Spinal cord (tissue), 10 donors: ENCODE data around the gene RNASEH2A. TPM values are rescaled to one million over a fixed set of nuclear protein-coding genes. Genes with fewer than 3 reads are reported as not detected.

Experiments
- DNase-seq, 6 donors: peaks; one replicate each; pipeline versions ENCODE4 v3.0.0 to v3.0.0-alpha.2; 2013 to 2015; ENCODE audit warnings: low spot score in 6 of 6, low read depth in 4 of 6
- H3K27ac ChIP-seq: one replicate; pipeline ENCODE4 v1.5.1; 2013; ENCODE audit warnings: low read depth, low read length, control low read depth
- H3K27me3 ChIP-seq: one replicate; pipeline ENCODE4 v1.6.1; 2013; ENCODE audit warnings: low read length; ENCODE audit not compliant: control insufficient read depth, insufficient read depth
- H3K36me3 ChIP-seq: one replicate; pipeline ENCODE4 v1.6.1; 2013; ENCODE audit warnings: low read length; ENCODE audit not compliant: control insufficient read depth, insufficient read depth
- H3K4me1 ChIP-seq: one replicate; pipeline ENCODE4 v1.6.1; 2013; ENCODE audit warnings: low read length; ENCODE audit not compliant: control insufficient read depth, insufficient read depth
- H3K4me3 ChIP-seq: one replicate; pipeline ENCODE4 v1.5.1; 2013; ENCODE audit warnings: low read depth, low read length, control low read depth
- H3K9me3 ChIP-seq: one replicate; pipeline ENCODE4 v1.6.1; 2013; ENCODE audit warnings: low read length; ENCODE audit not compliant: control insufficient read depth, insufficient read depth
- WGBS: methylation state at CpG from one replicate; pipeline ENCODE4 v1.1.5; 2013; ENCODE audit warnings: missing lambda C conversion rate; ENCODE audit not compliant: insufficient coverage; 5-methylcytosine and 5-hydroxymethylcytosine counted together
- polyA plus RNA-seq, 2 donors: library from polyadenylated mRNA; unstranded; fragments of 120-200 nt; gene quantifications; one replicate each; pipeline ENCODE4 v1.2.1, GENCODE V29; 2013; ENCODE audit not compliant: insufficient read length in 2 of 2
- total RNA-seq, 2 donors: library from RNA; depleted of rRNA in 1 of 2; stranded (reverse); fragments of 120-200 nt in 1 of 2; fragments of >200 nt in 1 of 2; gene quantifications; one replicate each; pipeline versions ENCODE4 v1.2.3 to v1.2.4, GENCODE V29; 2013 to 2014
- donor health status: healthy.

Gene RNASEH2A
- total and polyA plus RNA-seq, 4 donors, result 11.3 to 32.0 (median 23.0) TPM

- 3% methylated on average over 12 of the region's 12 CpGs for WGBS
- Histone ChIP-seq H3K4me1 (peaks cover 73% of the 10 kb centered on the region), H3K36me3 (no peaks in the 10 kb centered on the region), H3K9me3 (no peaks in the 10 kb centered on the region), H3K4me3 (peak overlapping the region; percentile 62), H3K27me3 (no peaks in the 10 kb centered on the region), H3K27ac (peak overlapping the region; percentile 92)
- DNase-seq, result no peak
These were observed 24.3 kb upstream of the RNASEH2A start for GRCh38 chr19:12782174-12782423.

DNA sequence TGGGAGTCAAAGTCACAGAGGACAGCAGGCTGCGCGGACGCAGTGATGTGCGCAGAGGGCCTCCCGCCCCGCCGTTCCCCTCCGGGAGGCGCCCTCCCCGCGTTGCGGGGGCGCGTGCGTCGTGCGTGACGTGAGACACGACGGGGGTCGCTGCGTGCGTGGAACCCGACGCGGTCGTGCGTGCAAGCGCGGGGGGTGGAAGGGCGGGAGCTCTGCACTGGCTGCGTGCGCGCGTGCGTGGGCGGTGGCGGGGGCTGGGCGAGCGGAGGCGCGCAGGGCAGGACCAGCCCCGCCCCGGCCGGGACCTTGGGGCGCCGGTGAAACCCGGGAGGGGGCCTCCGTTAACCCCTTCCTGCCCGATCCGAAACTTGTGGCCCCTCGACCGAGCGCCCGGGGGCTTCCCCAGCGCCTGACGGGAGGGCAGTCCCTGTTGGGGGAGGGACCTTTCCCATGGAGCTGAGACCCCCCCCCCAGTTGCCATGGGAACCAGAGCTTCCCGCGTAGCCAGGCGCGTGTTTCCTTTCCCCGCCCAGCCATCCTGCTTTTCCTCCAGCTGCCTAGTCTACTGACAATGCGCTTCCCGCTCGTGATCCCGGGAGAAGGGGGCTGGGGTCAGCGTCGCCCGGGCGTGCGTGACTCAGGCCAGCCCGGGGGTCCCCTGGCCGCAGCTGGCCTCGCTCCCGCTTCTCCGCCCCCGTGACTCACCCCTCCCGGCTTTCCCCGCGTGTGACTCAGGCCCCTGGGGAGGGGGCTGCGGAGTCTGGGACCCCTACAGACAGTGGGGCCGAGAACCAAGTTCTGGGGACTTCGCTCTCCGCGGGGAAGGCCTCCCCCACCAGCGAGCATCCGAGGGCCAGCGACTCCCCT, 23.7 kb upstream of the RNASEH2A start:
- peak overlapping the region; percentile 62 for H3K4me3 ChIP-seq
- peak in 3 of 6 donors; percentile 78 to 96 (median 95) for DNase-seq
- peak overlapping the region; percentile 92 for H3K27ac ChIP-seq
- WGBS, result 0% methylated on average over 82 of the region's 88 CpGs
- H3K36me3 ChIP-seq, result no peaks in the 10 kb centered on the region
- no peaks in the 10 kb centered on the region for H3K9me3 ChIP-seq
- H3K27me3 ChIP-seq, result no peaks in the 10 kb centered on the region
- peaks cover 68% of the 10 kb centered on the region for H3K4me1 ChIP-seq

GRCh38 chr19:12783291-12783848, 23.0 kb upstream of the RNASEH2A start:
- H3K27ac ChIP-seq, result peak overlapping the region; percentile 92
- no peaks in the 10 kb centered on the region for H3K9me3 ChIP-seq
- peak overlapping the region; percentile 62 for H3K4me3 ChIP-seq
- peaks cover 64% of the 10 kb centered on the region for H3K4me1 ChIP-seq
- H3K36me3 ChIP-seq, result no peaks in the 10 kb centered on the region
- 30% methylated on average over 4 of the region's 16 CpGs for WGBS
- no peaks in the 10 kb centered on the region for H3K27me3 ChIP-seq
- no peak for DNase-seq

DNA sequence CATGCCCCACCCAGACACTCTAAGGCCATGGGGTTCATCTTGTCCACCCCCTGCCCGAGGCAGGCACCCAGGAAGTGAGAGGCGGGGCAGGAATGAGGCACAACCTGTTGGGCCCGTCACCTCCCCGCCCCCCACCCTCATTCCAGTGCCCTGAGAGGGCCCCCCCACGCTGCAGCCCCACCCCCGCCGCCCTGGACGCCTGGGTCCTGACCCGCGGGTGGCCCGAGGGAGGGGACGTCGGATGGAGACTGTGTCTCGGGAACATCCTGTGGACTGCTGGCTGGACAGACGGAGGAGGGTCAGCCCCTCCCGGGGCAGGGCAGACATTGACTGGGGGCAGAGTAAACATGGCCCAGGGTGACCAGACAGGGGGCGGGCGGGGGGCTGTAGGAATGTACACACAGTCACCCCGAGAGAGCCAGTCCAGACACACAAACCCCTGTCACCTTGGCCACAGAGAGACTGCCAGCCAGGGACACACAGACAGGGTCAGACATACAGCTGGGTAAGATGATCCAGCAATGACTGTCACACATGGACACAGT, 22.5 kb upstream of the RNASEH2A start:
- 30% methylated on average over 17 of the region's 19 CpGs for WGBS
- no peaks in the 10 kb centered on the region for H3K27me3 ChIP-seq
- no peak for DNase-seq
- no peaks in the 10 kb centered on the region for H3K9me3 ChIP-seq
- peak overlapping the region; percentile 92 for H3K27ac ChIP-seq
- H3K4me3 ChIP-seq, result no peak overlapping the region
- no peaks in the 10 kb centered on the region for H3K36me3 ChIP-seq
- peaks cover 64% of the 10 kb centered on the region for H3K4me1 ChIP-seq

- DNase-seq, result no peak
- H3K27ac ChIP-seq, result peak overlapping the region; percentile 92
- WGBS, result 72% methylated on average over 6 of the region's 10 CpGs
- no peaks in the 10 kb centered on the region for H3K9me3 ChIP-seq
- no peak overlapping the region for H3K4me3 ChIP-seq
- H3K4me1 ChIP-seq, result peaks cover 64% of the 10 kb centered on the region
- H3K27me3 ChIP-seq, result no peaks in the 10 kb centered on the region
- no peaks in the 10 kb centered on the region for H3K36me3 ChIP-seq
These were observed 22.0 kb upstream of the RNASEH2A start for GRCh38 chr19:12784394-12784870.

DNA sequence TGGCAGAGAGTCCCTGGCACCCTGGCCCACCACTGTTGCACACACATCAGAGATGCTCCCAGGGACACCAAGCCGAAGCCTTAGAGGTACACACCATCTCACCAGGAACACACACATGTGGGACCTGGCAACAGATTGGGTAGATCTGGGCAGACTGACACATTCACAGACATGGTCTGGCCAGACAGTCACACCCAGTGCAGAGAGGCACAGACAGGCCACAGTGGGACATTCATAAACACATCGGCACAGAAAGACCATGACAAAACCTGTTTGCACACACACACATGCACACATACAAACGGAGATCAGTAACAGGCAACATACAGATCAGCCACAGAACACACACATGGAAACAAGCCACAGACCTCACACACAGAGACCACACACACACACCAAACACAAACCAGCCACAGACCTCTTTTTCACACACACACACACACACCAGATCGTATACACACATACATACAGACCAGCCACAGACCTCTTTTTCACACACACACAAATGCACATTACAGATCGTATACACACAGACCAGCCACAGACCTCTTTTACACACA, 21.4 kb upstream of the RNASEH2A start:
- WGBS, result 64% methylated on average over 5 of the region's 5 CpGs
- no peak for DNase-seq
- no peak overlapping the region for H3K4me3 ChIP-seq
- peaks cover 59% of the 10 kb centered on the region for H3K4me1 ChIP-seq
- no peaks in the 10 kb centered on the region for H3K27me3 ChIP-seq
- no peaks in the 10 kb centered on the region for H3K36me3 ChIP-seq
- no peaks in the 10 kb centered on the region for H3K9me3 ChIP-seq
- peak overlapping the region; percentile 92 for H3K27ac ChIP-seq

- peak overlapping the region; percentile 92 for H3K27ac ChIP-seq
- 77% methylated on average over 4 of the region's 4 CpGs for WGBS
- H3K4me3 ChIP-seq, result no peak overlapping the region
- H3K9me3 ChIP-seq, result no peaks in the 10 kb centered on the region
- H3K36me3 ChIP-seq, result no peaks in the 10 kb centered on the region
- no peaks in the 10 kb centered on the region for H3K27me3 ChIP-seq
- no peak for DNase-seq
- H3K4me1 ChIP-seq, result peaks cover 64% of the 10 kb centered on the region
These were observed 20.9 kb upstream of the RNASEH2A start for GRCh38 chr19:12785431-12786031.

- peaks cover 2% of the 10 kb centered on the region for H3K27me3 ChIP-seq
- H3K27ac ChIP-seq, result peak overlapping the region; percentile 92
- WGBS, result 66% methylated on average over 15 of the region's 18 CpGs
- H3K4me1 ChIP-seq, result peaks cover 72% of the 10 kb centered on the region
- H3K36me3 ChIP-seq, result no peaks in the 10 kb centered on the region
- no peak for DNase-seq
- H3K9me3 ChIP-seq, result no peaks in the 10 kb centered on the region
- H3K4me3 ChIP-seq, result no peak overlapping the region
These were observed 20.1 kb upstream of the RNASEH2A start for GRCh38 chr19:12786141-12786870.

DNA sequence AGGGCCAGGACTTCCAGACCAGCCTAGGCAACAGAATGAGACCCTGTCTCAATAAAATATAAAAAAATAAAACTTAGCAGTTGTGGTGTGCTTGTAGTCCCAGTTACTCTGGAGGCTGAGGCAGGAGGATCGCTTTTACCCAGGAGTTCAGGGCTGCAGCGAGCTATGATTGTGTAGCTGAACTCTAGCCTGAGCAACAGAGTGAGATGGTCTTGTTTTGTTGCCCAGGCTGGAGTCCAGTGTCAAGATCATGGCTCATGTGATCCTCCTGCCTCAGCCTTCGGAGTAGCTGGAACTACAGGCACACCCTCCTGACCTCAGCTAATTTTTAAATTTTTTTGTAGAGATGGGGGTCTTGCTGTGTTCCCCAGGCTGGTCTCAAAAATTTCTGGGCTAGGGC, 19.4 kb upstream of the RNASEH2A start:
- DNase-seq, result no peak
- Histone ChIP-seq H3K4me3 (no peak overlapping the region), H3K4me1 (peaks cover 74% of the 10 kb centered on the region), H3K27ac (peak overlapping the region; percentile 92), H3K36me3 (no peaks in the 10 kb centered on the region), H3K27me3 (peaks cover 2% of the 10 kb centered on the region), H3K9me3 (no peaks in the 10 kb centered on the region)
- WGBS, result 90% methylated on average over 3 of the region's 3 CpGs
